Vagina (tissue), 2 donors: ENCODE data around the gene SOX15.

Source experiments
- CTCF ChIP-seq, 3 experiments: fragments of 450-650 bp in 2 of 3; fragments of 200-600 bp in 1 of 3; sonication (generic) in 1 of 3; IDR thresholded peaks; one replicate each; pipeline ENCODE4 v1.5.1; 2017 to 2019; ENCODE audit warnings: antibody characterized with exemption in 3 of 3, mild to moderate bottlenecking in 2 of 3, moderate library complexity in 2 of 3
- POLR2A ChIP-seq, 2 donors: fragments of 450-650 bp; IDR thresholded peaks; one replicate each; pipeline ENCODE4 v1.6.1; 2017; ENCODE audit warnings: antibody characterized with exemption in 2 of 2, mild to moderate bottlenecking in 2 of 2, moderate library complexity in 2 of 2
- POLR2AphosphoS5 ChIP-seq, 2 donors: sonication (generic); formaldehyde crosslinking; IDR thresholded peaks; one replicate each; pipeline ENCODE4 v1.9.0; 2017; ENCODE audit warnings: antibody characterized with exemption in 2 of 2, mild to moderate bottlenecking in 2 of 2, low read depth in 1 of 2; ENCODE audit not compliant: insufficient read depth in 1 of 2

DNA sequence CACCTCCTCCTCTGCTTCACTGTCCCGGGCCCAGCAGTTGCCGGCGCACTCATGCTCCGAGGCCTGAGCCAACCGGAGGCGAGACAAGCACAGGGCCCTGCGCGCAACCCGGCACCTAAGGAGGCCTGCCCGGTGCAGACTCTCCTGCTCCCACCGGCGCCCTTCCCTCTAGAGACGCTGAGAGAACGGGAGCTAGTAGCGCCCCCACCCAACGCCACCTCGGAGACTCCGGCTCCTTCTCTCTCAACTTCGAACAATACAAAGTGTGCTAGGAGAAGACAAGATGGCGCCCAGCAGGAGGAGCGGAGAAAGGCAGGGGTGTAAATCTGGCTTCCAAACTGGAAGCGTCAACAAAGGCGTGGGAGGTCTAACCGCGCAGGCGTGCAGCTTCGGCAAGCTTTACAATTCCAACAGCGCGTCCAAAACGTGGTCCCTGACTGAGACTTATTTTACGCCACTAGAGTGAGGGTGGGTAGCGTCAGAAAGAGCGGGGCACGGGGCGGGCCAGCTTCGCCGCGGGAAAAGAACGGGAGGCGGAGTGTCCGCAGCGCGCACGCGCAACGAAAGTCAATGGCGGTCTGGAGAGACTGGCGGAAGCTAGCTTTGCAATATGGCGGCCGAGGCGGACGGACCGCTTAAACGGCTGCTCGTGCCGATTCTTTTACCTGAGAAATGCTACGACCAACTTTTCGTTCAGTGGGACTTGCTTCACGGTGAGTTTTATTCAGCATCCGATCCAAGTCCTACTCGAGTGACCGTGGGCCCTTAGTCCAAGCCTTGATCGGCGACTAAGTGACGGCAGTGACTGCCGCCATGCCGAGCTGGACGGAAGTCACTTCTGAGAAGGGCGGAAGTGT, 6.4 kb downstream of the SOX15 start, which contains the start of gene MPDU1:
- TF ChIP-seq POLR2A (IDR thresholded peaks at IDR 0.05), result peak in 1 of 2 donors; percentile 4
- no peak for TF ChIP-seq CTCF (IDR thresholded peaks at IDR 0.05)
- peak; percentile 91 to 98 for TF ChIP-seq POLR2AphosphoS5 (IDR thresholded peaks at IDR 0.05; ENCODE audit: insufficient read depth in 1 of 2, low read depth in 1 of 2)
